HCT116 (cell line): ENCODE data around the gene SLC1A6. TPM values are rescaled to one million over a fixed set of nuclear protein-coding genes. Genes with fewer than 3 reads are reported as not detected.

ENCODE experiments used
- ATAC-seq: fragments of 200-7000 bp; cut with Tn5 transposase; 2 replicates; pipeline ENCODE4 v1.9.1; 2020; ENCODE audit warnings: mild to moderate bottlenecking, moderate library complexity
- BruUV-seq: library from RNA; stranded (reverse); fragments of 400-500 nt; replicated peaks from 2 replicates; lab custom pipeline; 2021; lab: Mats Ljungman, UMichigan
- CTCF ChIA-PET: fragments of 300-600 bp; sonication (Branson Sonifier 250); formaldehyde crosslinking; loops from one replicate; lab custom pipeline; 2021; ENCODE audit warnings: antibody characterized with exemption; lab: Charles Lee
- POLR2A ChIA-PET: fragments of 300-600, 350-600 bp; sonication (Branson Sonifier 250); formaldehyde crosslinking; loops from one replicate; lab custom pipeline; 2021; ENCODE audit warnings: antibody characterized with exemption; lab: Charles Lee
- RAD21 ChIA-PET, 2 experiments: fragments of 300-600 bp; sonication (Branson Sonifier 250); formaldehyde crosslinking; loops; one replicate each; lab custom pipeline; 2023; ENCODE audit warnings: low total read pairs in 2 of 2; ENCODE audit not compliant: uncharacterized antibody in 2 of 2, unreplicated experiment in 2 of 2, low non-redundant PET in 1 of 2; lab: Charles Lee
- DNase-seq: peaks from one replicate; pipeline ENCODE4 v3.0.0-alpha.2; 2010; ENCODE audit warnings: low read depth, low spot score
- H2AFZ ChIP-seq: fragments of 200-600 bp; shearing (Covaris generic), sonication (generic); 2 replicates; pipeline ENCODE4 v1.6.1; 2017; ENCODE audit warnings: low read depth, mixed run types, mixed read lengths, antibody characterized with exemption, low read length; ENCODE audit not compliant: poor library complexity, severe bottlenecking
- H3K27ac ChIP-seq: 2 replicates; pipeline ENCODE4 v1.5.1; 2012; ENCODE audit warnings: low read depth, low read length
- H3K27me3 ChIP-seq: fragments of 200-600 bp; sonication (generic); 2 replicates; pipeline ENCODE4 v1.6.1; 2016; ENCODE audit warnings: mixed run types, low read length, mixed read lengths; ENCODE audit not compliant: insufficient read depth
- H3K36me3 ChIP-seq, 2 experiments: fragments of 200-500 bp in 1 of 2; fragments of 200-600 bp in 1 of 2; sonication (Bioruptor generic) in 1 of 2; sonication (generic) in 1 of 2; 2 replicates each; pipeline versions ENCODE4 v1.5.1 to v1.6.1; 2014 to 2016; ENCODE audit warnings: low read length in 2 of 2, inconsistent platforms in 1 of 2, mixed read lengths in 1 of 2, mixed run types in 1 of 2; ENCODE audit not compliant: insufficient read depth in 2 of 2, control insufficient read depth in 1 of 2
- H3K4me1 ChIP-seq, 2 experiments: fragments of 200-600 bp in 1 of 2; sonication (generic) in 1 of 2; 2 replicates each; pipeline versions ENCODE4 v1.5.1 to v1.6.1; 2012 to 2017; ENCODE audit warnings: low read length in 2 of 2, inconsistent platforms in 1 of 2, mild to moderate bottlenecking in 1 of 2, mixed read lengths in 1 of 2, mixed run types in 1 of 2, moderate library complexity in 1 of 2; ENCODE audit not compliant: insufficient read depth in 2 of 2, control insufficient read depth in 1 of 2
- H3K4me2 ChIP-seq: fragments of 200-600 bp; sonication (generic); 2 replicates; pipeline ENCODE4 v1.6.1; 2017; ENCODE audit warnings: mixed run types, low read length, mixed read lengths
- H3K4me3 ChIP-seq, 2 experiments: fragments of 200-600 bp in 1 of 2; sonication (generic) in 1 of 2; replicated peaks in 1 of 2; 2 replicates each; pipeline ENCODE4 v1.5.1; 2011 to 2016; ENCODE audit warnings: low read length in 2 of 2, control low read depth in 1 of 2, low read depth in 1 of 2, mild to moderate bottlenecking in 1 of 2, mixed read lengths in 1 of 2, mixed run types in 1 of 2
- H3K79me2 ChIP-seq: fragments of 200-600 bp; sonication (generic); 2 replicates; pipeline ENCODE4 v1.6.1; 2017; ENCODE audit warnings: mild to moderate bottlenecking, mixed run types, low read length, moderate library complexity, mixed read lengths; ENCODE audit not compliant: insufficient read depth
- H3K9ac ChIP-seq: fragments of 200-600 bp; sonication (generic); 2 replicates; pipeline ENCODE4 v1.6.1; 2016; ENCODE audit warnings: low read length, mixed read lengths
- H3K9me2 ChIP-seq: fragments of 200-600 bp; sonication (generic), shearing (Covaris generic); 2 replicates; pipeline ENCODE4 v1.6.1; 2017; ENCODE audit warnings: mixed run types, mild to moderate bottlenecking, moderate library complexity; ENCODE audit not compliant: insufficient read depth
- H3K9me3 ChIP-seq, 2 experiments: fragments of 200-500 bp in 1 of 2; fragments of 200-600 bp in 1 of 2; sonication (Bioruptor generic) in 1 of 2; sonication (generic) in 1 of 2; 2 replicates each; pipeline ENCODE4 v1.6.1; 2014 to 2017; ENCODE audit warnings: low read length in 2 of 2, mixed read lengths in 2 of 2, inconsistent platforms in 1 of 2, low read depth in 1 of 2, mild to moderate bottlenecking in 1 of 2, mixed run types in 1 of 2, moderate library complexity in 1 of 2; ENCODE audit not compliant: control insufficient read depth in 1 of 2, insufficient read depth in 1 of 2
- H4K20me1 ChIP-seq: fragments of 200-600 bp; sonication (generic), shearing (Covaris generic); 2 replicates; pipeline ENCODE4 v1.6.1; 2017; ENCODE audit warnings: mixed run types, mild to moderate bottlenecking, moderate library complexity; ENCODE audit not compliant: insufficient read depth
- CEBPB ChIP-seq: IDR thresholded peaks from 2 replicates; pipeline ENCODE4 v1.6.1; 2012; ENCODE audit warnings: low read depth
- CTCF ChIP-seq, 3 experiments: fragments of 200-600 bp in 1 of 3; sonication (generic) in 1 of 3; IDR thresholded peaks in 2 of 3; conservative IDR thresholded peaks in 1 of 3; 2 replicates each; pipeline ENCODE4 v1.5.1; 2012 to 2017; ENCODE audit warnings: low read depth in 2 of 3, low read length in 2 of 3, antibody characterized with exemption in 1 of 3, borderline replicate concordance in 1 of 3, control low read depth in 1 of 3, mild to moderate bottlenecking in 1 of 3, mixed read lengths in 1 of 3, mixed run types in 1 of 3, moderate library complexity in 1 of 3; ENCODE audit not compliant: insufficient read depth in 1 of 3
- EZH2 ChIP-seq: fragments of 200-600 bp; sonication (generic); IDR thresholded peaks from 2 replicates; pipeline ENCODE4 v1.6.1; 2017; ENCODE audit warnings: antibody characterized with exemption, mixed run types
- EZH2phosphoT487 ChIP-seq: fragments of 200-600 bp; IDR thresholded peaks from 2 replicates; pipeline ENCODE4 v1.6.1; 2018; ENCODE audit warnings: antibody characterized with exemption, borderline replicate concordance
- FOSL1 ChIP-seq: IDR thresholded peaks from 2 replicates; pipeline ENCODE4 v1.6.1; 2012; ENCODE audit warnings: low read depth
- POLR2A ChIP-seq: IDR thresholded peaks from 2 replicates; pipeline ENCODE4 v1.7.0; 2011; ENCODE audit warnings: borderline replicate concordance; ENCODE audit not compliant: insufficient read depth, insufficient read length; ENCODE audit errors: extremely low read depth
- POLR2AphosphoS5 ChIP-seq: IDR thresholded peaks from 2 replicates; pipeline ENCODE4 v1.6.1; 2011; ENCODE audit warnings: mild to moderate bottlenecking, low read depth, low read length, moderate library complexity
- RAD21 ChIP-seq: IDR thresholded peaks from 2 replicates; pipeline ENCODE4 v1.6.1; 2012; ENCODE audit warnings: low read depth, mild to moderate bottlenecking
- intact Hi-C: fragments of 100-400 bp; cut with micrococcal nuclease; formaldehyde crosslinking; loops from 2 replicates; pipeline ENCODE4 v1.10.0; 2022
- total RNA-seq: library from RNA; stranded (reverse); gene quantifications from one replicate; pipeline ENCODE4 v1.2.1, GENCODE V29; 2021; ENCODE audit not compliant: unreplicated experiment
- TF ChIP-seq, protein P1 (sequence below): IDR thresholded peaks from 2 replicates; pipeline ENCODE4 v1.6.1; 2012

The SLC1A6 gene
- total RNA-seq, 1 experiment from 2014 or later = not detected

DNA sequence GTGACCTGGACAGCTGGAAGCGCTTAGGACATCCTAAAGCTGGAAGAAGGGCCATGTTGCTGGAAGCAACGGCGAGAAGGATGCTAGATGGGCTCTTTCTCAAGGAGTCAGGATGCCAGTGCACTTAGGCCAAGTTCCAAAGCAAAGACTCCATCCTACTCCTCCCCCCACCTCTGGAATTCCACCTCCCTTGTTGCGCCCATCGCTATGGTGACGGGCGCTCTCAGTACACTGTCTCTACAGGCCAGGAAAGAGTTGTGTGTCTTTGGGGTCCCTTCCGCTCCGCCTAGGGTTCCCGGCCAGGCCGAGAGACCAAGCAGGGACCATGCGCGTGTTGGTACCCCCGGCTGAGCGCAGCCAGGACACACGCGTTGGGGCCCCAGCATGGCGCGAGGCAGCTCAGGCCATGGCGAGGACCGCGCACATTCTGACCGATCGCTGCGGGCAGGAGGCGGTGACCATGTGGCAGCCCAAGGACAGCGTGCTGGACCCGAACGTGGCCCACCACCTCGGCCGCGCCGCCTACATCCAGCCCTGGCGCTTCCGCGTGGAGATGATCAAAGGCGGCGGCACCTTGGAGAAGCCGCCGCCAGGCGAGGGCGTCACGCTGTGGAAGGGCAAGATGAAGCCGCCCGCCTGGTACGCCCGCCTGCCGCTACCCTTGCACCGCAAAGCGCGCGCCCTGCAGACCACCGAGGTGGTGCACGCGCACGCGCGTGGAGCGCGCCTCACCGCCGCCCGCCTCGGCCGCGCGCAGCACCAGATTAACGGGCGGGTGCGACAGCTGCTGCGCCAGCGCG, 31.0 kb upstream of the SLC1A6 start (continued):
- TF ChIP-seq CTCF (IDR thresholded peaks at IDR 0.05 in 2 of 3, conservative IDR thresholded peaks at IDR 0.05 in 1 of 3; ENCODE audit: borderline replicate concordance in 1 of 3, insufficient read depth in 1 of 3, low read depth in 2 of 3, low read length in 2 of 3) (no peak), CEBPB (no peak), EZH2phosphoT487 (no peak)
- TF ChIP-seq, all 23 proteins: peak for 0

DNA sequence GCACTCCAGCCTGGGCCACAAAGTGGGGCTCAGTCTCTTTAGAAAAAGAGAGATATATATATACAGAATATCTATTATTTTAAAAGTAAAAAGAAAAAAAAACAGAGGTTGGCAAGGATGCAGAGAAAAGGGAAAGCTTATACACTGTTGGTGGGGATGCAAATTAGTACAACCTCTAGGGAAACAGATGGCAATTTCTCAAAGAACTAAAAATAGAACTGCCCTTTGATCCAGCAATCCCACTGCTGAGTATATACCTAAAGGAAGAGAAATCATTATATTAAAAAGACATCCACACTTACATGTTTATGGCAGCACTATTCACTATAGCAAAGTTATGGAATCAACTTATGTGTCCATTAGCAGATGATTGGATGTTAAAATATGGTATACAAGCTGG, 28.6 kb upstream of the SLC1A6 start:
- TF ChIP-seq, protein P1, sequence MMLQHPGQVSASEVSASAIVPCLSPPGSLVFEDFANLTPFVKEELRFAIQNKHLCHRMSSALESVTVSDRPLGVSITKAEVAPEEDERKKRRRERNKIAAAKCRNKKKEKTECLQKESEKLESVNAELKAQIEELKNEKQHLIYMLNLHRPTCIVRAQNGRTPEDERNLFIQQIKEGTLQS = no peak
- TF ChIP-seq RAD21 = no peak
- no peak for TF ChIP-seq EZH2
- no peak for TF ChIP-seq POLR2AphosphoS5
- TF ChIP-seq FOSL1 = no peak
- TF ChIP-seq POLR2A = no peak
- no TSS peak for BruUV-seq

More for the DNA sequence above, 28.6 kb upstream of the SLC1A6 start:
- ATAC-seq (no peak), DNase-seq (no peak)
- no peaks in the 10 kb centered on the region for H3K9me3 ChIP-seq
- no peak overlapping the region for H3K4me2 ChIP-seq
- no peak overlapping the region for H3K4me3 ChIP-seq
- CTCF ChIA-PET = no interaction called here
- H3K36me3 ChIP-seq = no peaks in the 10 kb centered on the region
- H3K27ac ChIP-seq = no peak overlapping the region
- H3K27me3 ChIP-seq = peaks cover 28% of the 10 kb centered on the region; the same call in 1 of the 2 replicates
- no peaks in the 10 kb centered on the region for H3K4me1 ChIP-seq
- H4K20me1 ChIP-seq = no peaks in the 10 kb centered on the region
- no peak overlapping the region for H3K9ac ChIP-seq
- POLR2A ChIA-PET = no interaction called here
- H2AFZ ChIP-seq = no peak overlapping the region
- intact Hi-C loops = no loop called here
- H3K79me2 ChIP-seq = no peaks in the 10 kb centered on the region
- H3K9me2 ChIP-seq = no peaks in the 10 kb centered on the region
- RAD21 ChIA-PET = no interaction called here
